Measurements from ENCODE around the gene SPDYE2. TPM values are rescaled to one million over a fixed set of nuclear protein-coding genes. Genes with fewer than 3 reads are reported as not detected.
"Not testable (repeated sequence)": the region's sequence is repeated elsewhere in the genome, so short reads cannot be mapped to it uniquely, and the experiment has no call there.

SPDYE2 gene
- total and polyA plus RNA-seq, 9 of the 15 experiments (the other 6 are each of a cell fraction or from before 2014, with no cell fraction given), result 0.34 to 0.76 TPM; not detected in 7

GRCh38 chr7:102604431-102605145, 53.6 kb downstream of the SPDYE2 start:
- H3K9me1 ChIP-seq (ENCODE audit: control insufficient read depth, insufficient read depth, low read length); H2AFZ ChIP-seq (ENCODE audit: low read depth, low read length); H3K36me3 ChIP-seq (ENCODE audit: control insufficient read depth, insufficient read depth, low read length); H3K4me1 ChIP-seq (replicated peaks in 1 of 2; ENCODE audit: control insufficient read depth in 2 of 2, insufficient read depth in 2 of 2, low read length in 2 of 2); H3K9me3 ChIP-seq (replicated peaks; ENCODE audit: control insufficient read depth, insufficient read depth, low read depth, low read length); H3K4me2 ChIP-seq (ENCODE audit: insufficient read depth, low read length); H3K79me2 ChIP-seq (ENCODE audit: control insufficient read depth, insufficient read depth, low read length); CTCF ChIA-PET (ENCODE audit: low intra/inter-chr PET ratio); FAIRE-seq; POLR2A ChIA-PET; in situ Hi-C loops (cut with MboI); H4K20me1 ChIP-seq (replicated peaks; ENCODE audit: control insufficient read depth, insufficient read depth, low read length); H3K9ac ChIP-seq (ENCODE audit: insufficient read depth in 1 of 2, low read depth in 2 of 2, low read length in 2 of 2); H3K27ac ChIP-seq (ENCODE audit: extremely low read depth, low read depth, low read length); intact Hi-C loops (cut with micrococcal nuclease); DNase-seq (ENCODE audit: extremely low read depth in 1 of 4, low spot score in 3 of 4); H3K27me3 ChIP-seq (ENCODE audit: control insufficient read depth in 2 of 2, insufficient read depth in 2 of 2, low read length in 2 of 2); H3K4me3 ChIP-seq: not testable (repeated sequence)
- TF ChIP-seq MNT (conservative IDR thresholded peaks at IDR 0.05) (peak in 1 of 2 experiments; percentile 44; a peak in 2 of 4 replicates), EP400 (IDR thresholded peaks at IDR 0.05) (peak; percentile 25; the same call in 1 of the 2 replicates)
- BruUV-seq (replicated peaks), result TSS peak; percentile 94
- WGBS (ENCODE audit: insufficient coverage, low coverage, missing lambda C conversion rate), result no CpG with 5 or more reads among the region's 19 CpGs
- ATAC-seq, result peak; percentile 87

- H3K9me3 ChIP-seq (replicated peaks; ENCODE audit: control insufficient read depth, insufficient read depth, low read depth, low read length); H4K20me1 ChIP-seq (replicated peaks; ENCODE audit: control insufficient read depth, insufficient read depth, low read length); H3K79me2 ChIP-seq (ENCODE audit: control insufficient read depth, insufficient read depth, low read length); FAIRE-seq; H3K9ac ChIP-seq (ENCODE audit: insufficient read depth in 1 of 2, low read depth in 2 of 2, low read length in 2 of 2); H3K36me3 ChIP-seq (ENCODE audit: control insufficient read depth, insufficient read depth, low read length); intact Hi-C loops (cut with micrococcal nuclease); H3K9me1 ChIP-seq (ENCODE audit: control insufficient read depth, insufficient read depth, low read length); H3K4me3 ChIP-seq; H2AFZ ChIP-seq (ENCODE audit: low read depth, low read length); H3K4me1 ChIP-seq (replicated peaks in 1 of 2; ENCODE audit: control insufficient read depth in 2 of 2, insufficient read depth in 2 of 2, low read length in 2 of 2); DNase-seq (ENCODE audit: extremely low read depth in 1 of 4, low spot score in 3 of 4); H3K27ac ChIP-seq (ENCODE audit: extremely low read depth, low read depth, low read length); in situ Hi-C loops (cut with MboI); POLR2A ChIA-PET; BruUV-seq (replicated peaks); H3K27me3 ChIP-seq (ENCODE audit: control insufficient read depth in 2 of 2, insufficient read depth in 2 of 2, low read length in 2 of 2); CTCF ChIA-PET (ENCODE audit: low intra/inter-chr PET ratio); H3K4me2 ChIP-seq (ENCODE audit: insufficient read depth, low read length): not testable (repeated sequence)
- no CpG with 5 or more reads among the region's 5 CpGs for WGBS (ENCODE audit: insufficient coverage, low coverage, missing lambda C conversion rate)
- ATAC-seq, result 0 out of 3 replicates have a peak, but pooled peaks have one; percentile 1
Observed at GRCh38 chr7:102606848-102607247, 55.8 kb downstream of the SPDYE2 start.

GRCh38 chr7:102609734-102610133, 58.7 kb downstream of the SPDYE2 start:
- H3K9ac ChIP-seq (ENCODE audit: insufficient read depth in 1 of 2, low read depth in 2 of 2, low read length in 2 of 2); BruUV-seq (replicated peaks); in situ Hi-C loops (cut with MboI); FAIRE-seq; H2AFZ ChIP-seq (ENCODE audit: low read depth, low read length); H3K4me2 ChIP-seq (ENCODE audit: insufficient read depth, low read length); intact Hi-C loops (cut with micrococcal nuclease); H3K27me3 ChIP-seq (ENCODE audit: control insufficient read depth in 2 of 2, insufficient read depth in 2 of 2, low read length in 2 of 2); H3K4me3 ChIP-seq; DNase-seq (ENCODE audit: extremely low read depth in 1 of 4, low spot score in 3 of 4); H3K79me2 ChIP-seq (ENCODE audit: control insufficient read depth, insufficient read depth, low read length); CTCF ChIA-PET (ENCODE audit: low intra/inter-chr PET ratio); H3K36me3 ChIP-seq (ENCODE audit: control insufficient read depth, insufficient read depth, low read length); H3K9me3 ChIP-seq (replicated peaks; ENCODE audit: control insufficient read depth, insufficient read depth, low read depth, low read length); POLR2A ChIA-PET; H4K20me1 ChIP-seq (replicated peaks; ENCODE audit: control insufficient read depth, insufficient read depth, low read length); H3K9me1 ChIP-seq (ENCODE audit: control insufficient read depth, insufficient read depth, low read length); H3K27ac ChIP-seq (ENCODE audit: extremely low read depth, low read depth, low read length); ATAC-seq: not testable (repeated sequence)
- 25% methylated on average over 4 of the region's 10 CpGs for WGBS (ENCODE audit: insufficient coverage, low coverage, missing lambda C conversion rate)
- H3K4me1 ChIP-seq (replicated peaks in 1 of 2; ENCODE audit: control insufficient read depth in 2 of 2, insufficient read depth in 2 of 2, low read length in 2 of 2), result peaks cover 0 to 10% of the 10 kb centered on the region in 2 experiments; a peak in 2 of 5 replicates
